ENCODE data around the gene EEF1AKMT4. TPM values are rescaled to one million over a fixed set of nuclear protein-coding genes. Genes with fewer than 3 reads are reported as not detected.

The EEF1AKMT4 gene
- total RNA-seq, 1 donor from 2014 or later = 2.7 TPM

- TF ChIP-seq CTCF (IDR thresholded peaks at IDR 0.05) = no peak
- Histone ChIP-seq H3K27me3 (no peaks in the 10 kb centered on the region), H3K27ac (no peak overlapping the region), H3K4me1 (no peaks in the 10 kb centered on the region), H3K36me3 (peaks cover 35% of the 10 kb centered on the region), H3K9me3 (no peaks in the 10 kb centered on the region), H3K4me3 (no peak overlapping the region)
- DNase-seq (no peak), ATAC-seq (no peak)
- intact Hi-C loops (cut with DNase I) = loop anchor here (10.0 kb wide), 1 partner anchor 96 kb away; no protein-coding TSS in a partner anchor
Observed at GRCh38 chr3:184240384-184241140, 8.9 kb upstream of the EEF1AKMT4 start.

- Histone ChIP-seq H3K27me3 (no peaks in the 10 kb centered on the region), H3K4me1 (no peaks in the 10 kb centered on the region), H3K4me3 (no peak overlapping the region), H3K9me3 (no peaks in the 10 kb centered on the region), H3K36me3 (peaks cover 38% of the 10 kb centered on the region), H3K27ac (no peak overlapping the region)
- TF ChIP-seq CTCF (IDR thresholded peaks at IDR 0.05) = no peak
- intact Hi-C loops (cut with DNase I) = loop anchor here (10.0 kb wide), 1 partner anchor 96 kb away; no protein-coding TSS in a partner anchor
- no peak for DNase-seq
- no peak for ATAC-seq
Observed at GRCh38 chr3:184241141-184241446, 8.4 kb upstream of the EEF1AKMT4 start.

- H3K27me3 ChIP-seq = no peaks in the 10 kb centered on the region
- TF ChIP-seq CTCF (IDR thresholded peaks at IDR 0.05) = peak; percentile 48
- intact Hi-C loops (cut with DNase I) = loop anchor here (10.0 kb wide), 1 partner anchor 97 kb away; no protein-coding TSS in a partner anchor
- no peaks in the 10 kb centered on the region for H3K9me3 ChIP-seq
- H3K27ac ChIP-seq = no peak overlapping the region
- DNase-seq = peak; percentile 85
- peak; percentile 86 for ATAC-seq
- peaks cover 38% of the 10 kb centered on the region for H3K36me3 ChIP-seq
- no peak overlapping the region for H3K4me3 ChIP-seq
- H3K4me1 ChIP-seq = no peaks in the 10 kb centered on the region
Observed at GRCh38 chr3:184241447-184242296, 7.8 kb upstream of the EEF1AKMT4 start.

GRCh38 chr3:184242297-184242685 lies 7.2 kb upstream of the EEF1AKMT4 start:
- intact Hi-C loops (cut with DNase I) = loop anchor here (10.0 kb wide), 1 partner anchor 97 kb away; no protein-coding TSS in a partner anchor

More at GRCh38 chr3:184242297-184242685, 7.2 kb upstream of the EEF1AKMT4 start:
- Histone ChIP-seq H3K9me3 (no peaks in the 10 kb centered on the region), H3K36me3 (peaks cover 38% of the 10 kb centered on the region), H3K4me3 (no peak overlapping the region), H3K4me1 (no peaks in the 10 kb centered on the region), H3K27me3 (no peaks in the 10 kb centered on the region), H3K27ac (no peak overlapping the region)
- DNase-seq (no peak), ATAC-seq (no peak)
- TF ChIP-seq CTCF (IDR thresholded peaks at IDR 0.05) = no peak

All from upper lobe of right lung (tissue), 1 donor.